GM19099 (cell line): ENCODE data around the gene CAB39.

Source experiments
- POLR2A ChIP-seq: IDR thresholded peaks from 3 replicates; pipeline ENCODE4 v1.6.1; 2011; ENCODE audit warnings: low read depth; ENCODE audit not compliant: insufficient read length; ENCODE audit errors: extremely low read depth

CAB39 gene

DNA sequence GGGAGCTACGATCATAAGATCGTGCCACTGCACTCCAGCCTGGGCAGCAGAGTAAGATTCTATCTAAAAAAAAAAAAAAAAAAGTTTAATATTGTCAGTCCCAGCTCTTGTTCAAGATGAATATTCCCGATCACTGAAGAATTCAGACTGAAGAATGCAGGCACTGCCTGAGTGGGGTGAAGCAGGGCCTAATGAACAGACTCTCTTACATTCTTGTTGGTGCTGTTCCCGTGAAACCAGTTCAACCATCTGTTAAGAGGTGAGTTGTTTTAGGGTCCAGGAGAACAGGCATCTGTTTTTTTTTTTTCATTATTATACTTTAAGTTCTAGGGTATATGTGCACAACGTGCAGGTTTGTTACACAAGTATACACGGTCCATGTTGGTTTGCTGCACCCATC is 17.1 kb upstream of the CAB39 start:
- no peak for TF ChIP-seq POLR2A

DNA sequence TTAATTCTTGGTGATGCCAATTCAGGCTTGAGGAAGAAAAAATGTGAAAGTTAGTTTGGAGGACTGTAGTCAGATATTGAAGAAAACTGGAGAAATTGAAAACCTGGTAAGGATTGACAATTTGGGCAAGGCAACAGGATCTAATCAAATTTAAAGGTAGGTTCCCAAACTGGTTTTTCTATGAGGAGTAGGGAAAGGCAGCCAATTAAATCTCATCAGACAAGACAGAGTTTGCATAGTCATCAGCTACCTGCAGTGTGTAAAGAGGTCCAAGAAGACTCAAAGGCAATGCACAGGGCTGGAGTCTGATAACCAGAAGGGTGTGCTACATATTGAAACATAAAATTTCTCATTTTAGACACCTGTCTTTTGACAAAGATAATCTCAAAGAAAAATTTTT is 16.0 kb upstream of the CAB39 start:
- no peak for TF ChIP-seq POLR2A

DNA sequence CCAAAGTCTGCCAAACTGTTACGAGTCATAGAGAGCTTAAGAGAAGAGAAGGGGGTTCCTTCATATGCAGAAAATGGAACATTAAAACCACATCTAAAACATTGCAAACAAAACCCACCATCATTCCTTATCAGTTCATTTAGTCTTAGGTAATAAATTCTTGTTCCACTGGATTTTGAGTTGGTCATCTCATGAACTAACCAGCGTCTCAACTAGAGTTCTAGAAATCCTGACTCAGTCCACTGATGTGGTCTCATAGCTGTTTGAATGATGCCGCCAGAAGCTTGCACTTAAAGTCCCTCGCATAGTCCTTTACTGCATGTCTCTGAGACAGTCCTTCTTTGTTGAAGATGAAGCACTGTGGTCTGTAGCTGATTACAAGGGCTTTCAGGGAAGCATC is 15.0 kb upstream of the CAB39 start:
- no peak for TF ChIP-seq POLR2A

DNA sequence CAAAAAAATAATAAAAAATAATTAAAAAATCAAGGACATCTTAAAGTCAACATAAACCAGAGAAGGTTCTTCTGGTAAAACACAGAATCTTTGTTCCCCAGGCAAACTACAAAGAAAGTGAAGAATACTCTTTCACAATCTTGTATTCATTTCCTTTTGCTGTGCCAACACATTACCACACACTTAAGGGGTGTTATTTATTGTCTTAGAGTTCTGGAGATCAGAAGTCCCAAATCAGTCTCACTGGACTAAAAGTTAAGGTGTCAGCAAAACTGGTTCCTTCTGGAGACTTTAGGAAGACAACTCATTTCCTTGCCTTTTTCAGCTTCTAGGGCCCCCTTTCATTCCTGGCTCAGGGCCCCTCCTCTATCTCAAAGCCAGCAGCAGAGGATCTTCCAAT is 12.2 kb upstream of the CAB39 start:
- no peak for TF ChIP-seq POLR2A

DNA sequence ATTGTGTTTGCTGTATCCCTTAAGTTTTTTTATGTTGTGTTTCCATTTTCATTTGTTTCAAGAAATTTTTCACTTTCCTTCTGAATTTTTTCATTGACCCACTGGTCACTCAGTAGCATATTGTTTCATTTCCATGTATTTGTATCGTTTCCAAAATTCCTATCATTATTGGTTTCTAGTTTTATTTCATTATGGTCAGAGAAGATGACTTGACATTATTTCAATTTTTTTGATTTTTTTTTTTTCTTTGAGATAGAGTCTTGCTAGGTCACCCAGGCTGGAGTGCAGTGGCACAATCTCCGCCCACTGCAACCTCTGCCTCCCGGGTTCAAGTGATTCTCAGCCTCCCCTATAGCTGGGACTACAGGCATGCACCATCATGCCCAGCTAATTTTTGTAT is 11.3 kb upstream of the CAB39 start:
- no peak for TF ChIP-seq POLR2A

DNA sequence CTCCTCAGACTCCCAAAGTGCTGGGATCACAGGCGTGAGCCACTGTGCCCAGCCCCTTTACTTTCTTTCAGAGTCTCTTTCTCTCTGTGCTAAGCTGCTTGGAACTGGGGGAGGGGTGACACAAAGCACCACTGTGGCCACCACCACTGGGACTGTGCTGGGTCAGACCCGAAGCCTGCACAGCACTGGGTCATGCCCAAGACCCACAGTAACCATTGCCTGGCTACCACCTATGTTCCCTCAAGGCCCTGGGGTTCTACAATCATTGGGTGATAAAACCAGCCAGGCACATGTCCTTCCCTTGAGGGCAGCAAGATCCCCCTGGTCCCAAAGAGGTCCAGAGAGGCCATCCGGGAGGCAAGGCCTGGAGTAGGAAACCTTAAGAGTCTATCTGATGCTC is 9.1 kb upstream of the CAB39 start:
- TF ChIP-seq POLR2A, result no peak

DNA sequence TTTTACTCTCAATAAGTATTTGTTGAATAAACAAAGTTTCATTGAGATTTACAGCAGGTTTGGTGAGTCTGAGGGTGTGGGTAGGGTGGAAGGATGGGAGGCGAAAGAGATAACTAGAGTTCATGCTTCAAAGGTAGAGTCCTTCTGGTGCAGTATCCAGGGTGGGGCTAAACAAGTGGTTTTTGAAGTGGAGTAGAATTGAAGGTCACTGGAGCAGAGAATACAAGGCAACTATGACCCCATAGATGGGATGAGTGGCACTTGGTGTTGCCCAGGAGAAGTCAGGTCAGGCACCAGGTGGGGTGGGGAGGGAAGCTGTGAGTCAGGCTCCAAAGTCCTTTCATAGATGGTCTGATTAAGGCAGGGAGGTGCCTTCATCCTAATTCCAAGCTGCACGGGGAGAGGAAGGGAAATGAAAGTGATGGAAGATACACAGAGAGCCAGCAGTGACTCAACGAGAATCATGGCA is 6.6 kb upstream of the CAB39 start:
- TF ChIP-seq POLR2A, result no peak

DNA sequence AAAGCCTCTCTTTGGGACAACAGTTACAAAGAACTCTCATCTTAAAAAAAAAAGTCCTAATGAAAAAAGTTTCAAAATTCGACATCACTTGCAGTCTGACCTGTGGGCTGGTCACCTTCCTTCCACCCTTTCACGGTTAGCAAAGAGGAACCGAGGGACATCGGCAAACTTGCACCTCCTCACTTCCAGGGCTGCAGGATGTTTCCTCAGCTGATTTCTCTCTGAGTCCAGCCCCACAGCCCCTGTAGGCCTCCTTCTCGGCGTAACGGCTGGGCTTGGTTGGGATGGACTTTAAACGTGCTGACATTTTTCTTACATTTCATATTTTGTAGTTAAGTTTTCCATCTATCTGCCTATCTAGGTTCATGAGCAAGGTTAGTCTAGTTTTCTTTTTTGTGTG is 5.7 kb upstream of the CAB39 start:
- TF ChIP-seq POLR2A, result no peak

DNA sequence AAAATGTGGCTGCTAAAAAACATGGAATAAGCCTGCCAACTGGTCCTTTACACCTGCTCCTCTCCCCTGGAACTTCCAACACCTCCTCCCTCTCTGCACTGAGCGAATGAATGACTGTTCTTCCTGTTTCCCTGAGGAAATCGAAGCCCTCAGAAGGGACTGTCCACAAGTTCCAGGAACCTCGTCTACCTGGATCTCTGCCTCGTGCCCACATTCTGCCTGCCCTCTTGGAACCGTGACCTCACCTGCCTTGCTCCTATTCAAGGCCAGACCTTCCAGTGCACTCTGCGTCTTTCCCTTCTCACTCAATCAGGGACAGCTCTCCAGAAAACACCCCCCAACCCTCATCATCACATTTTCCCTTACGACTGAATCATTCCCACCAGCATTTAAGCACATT is 4.4 kb upstream of the CAB39 start:
- TF ChIP-seq POLR2A, result no peak

DNA sequence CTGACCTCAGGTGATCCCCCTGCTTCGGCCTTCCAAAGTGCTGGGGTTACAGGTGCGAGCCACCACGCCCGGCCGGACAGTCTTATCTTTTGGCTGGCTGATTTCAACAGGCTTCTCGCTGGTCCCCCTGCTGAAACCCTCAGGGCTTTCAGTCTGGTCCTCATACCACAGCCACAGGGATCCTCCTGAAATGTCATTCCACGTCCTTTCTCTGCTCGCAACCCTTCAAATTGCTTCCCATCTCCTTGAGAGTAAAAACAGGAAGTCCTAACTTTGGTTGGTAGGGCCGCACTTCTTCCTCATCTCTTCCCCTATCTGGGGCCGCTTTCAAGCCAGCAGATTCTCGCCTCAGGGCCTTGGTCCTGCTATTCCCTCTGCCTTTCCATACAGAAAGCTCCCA is 1.4 kb upstream of the CAB39 start:
- no peak for TF ChIP-seq POLR2A

DNA sequence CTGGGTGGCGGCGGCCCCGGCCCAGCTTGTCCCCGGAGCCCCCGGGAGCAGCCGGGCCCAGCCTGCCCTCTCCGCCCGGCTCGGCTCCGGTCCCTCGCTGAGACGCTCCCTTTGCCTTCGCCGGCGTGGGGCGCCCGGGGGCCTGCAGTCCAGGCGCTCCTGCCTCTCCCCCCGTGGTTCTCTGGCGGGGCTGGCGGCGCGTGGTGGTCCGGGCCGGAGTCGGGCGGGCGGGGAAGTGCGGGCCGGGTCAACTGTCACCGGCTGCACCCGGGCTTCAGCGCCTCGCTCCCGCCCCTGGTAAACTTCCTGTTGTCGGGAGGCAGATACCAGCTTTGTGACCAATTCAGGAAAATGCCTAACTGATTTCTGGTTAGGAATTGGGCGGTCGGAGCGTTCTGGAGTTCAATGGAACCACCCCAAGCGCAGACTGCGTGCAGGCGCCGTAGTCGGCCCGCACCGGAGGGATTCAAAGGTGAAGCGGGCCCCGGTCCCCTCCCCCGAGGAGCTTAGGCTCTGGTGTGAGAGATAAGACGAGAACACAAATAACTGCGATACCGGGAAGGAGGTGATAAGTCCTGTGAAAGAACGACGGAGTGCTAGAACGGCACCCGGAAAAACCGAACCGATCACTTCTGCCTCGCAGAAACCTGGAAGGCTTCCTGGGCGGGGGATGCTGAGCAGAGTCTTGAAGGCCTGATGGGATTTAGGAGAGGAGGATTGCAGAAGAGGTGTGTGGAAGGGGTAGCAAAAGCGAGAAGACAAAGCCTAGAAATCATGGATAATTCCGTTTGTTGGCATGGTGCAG is 891 bp downstream of the CAB39 start:
- TF ChIP-seq POLR2A, result no peak

DNA sequence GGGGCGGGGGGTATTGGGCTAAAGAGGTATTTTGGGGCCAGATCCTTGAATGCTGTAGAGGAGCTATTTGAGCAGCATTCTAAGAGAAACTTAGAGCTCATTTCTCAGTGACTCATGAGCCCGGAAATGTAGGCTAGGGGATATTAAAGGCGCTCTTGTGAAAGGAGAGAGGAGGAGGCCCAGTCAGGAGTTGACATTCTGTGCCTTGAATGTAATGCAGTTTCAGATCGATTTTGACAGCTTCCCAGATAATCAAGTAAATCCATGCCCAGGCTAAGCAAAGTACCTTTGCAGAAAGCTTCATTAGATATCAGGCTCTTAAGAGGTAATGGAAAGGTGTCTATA is 1.5 kb downstream of the CAB39 start:
- TF ChIP-seq POLR2A, result no peak

DNA sequence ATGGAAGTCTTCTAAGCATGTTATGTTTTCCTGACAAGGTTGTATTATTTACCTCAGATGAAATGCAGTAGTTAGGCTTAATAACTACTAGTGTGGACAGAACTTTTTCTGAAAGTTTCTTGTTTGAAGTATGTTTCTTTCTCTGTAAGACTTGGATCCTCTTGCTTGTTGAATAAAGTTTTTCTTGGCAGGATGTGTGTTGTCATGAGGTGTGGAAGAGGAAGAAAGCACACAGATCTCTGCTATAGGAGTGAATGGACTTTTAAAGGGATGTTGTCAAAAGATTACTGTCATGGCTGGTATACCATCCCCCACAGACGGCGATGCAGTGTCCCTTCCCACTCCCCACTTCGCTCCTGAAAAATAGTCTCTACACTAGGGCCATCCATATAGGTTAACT is 2.6 kb downstream of the CAB39 start:
- TF ChIP-seq POLR2A, result no peak

DNA sequence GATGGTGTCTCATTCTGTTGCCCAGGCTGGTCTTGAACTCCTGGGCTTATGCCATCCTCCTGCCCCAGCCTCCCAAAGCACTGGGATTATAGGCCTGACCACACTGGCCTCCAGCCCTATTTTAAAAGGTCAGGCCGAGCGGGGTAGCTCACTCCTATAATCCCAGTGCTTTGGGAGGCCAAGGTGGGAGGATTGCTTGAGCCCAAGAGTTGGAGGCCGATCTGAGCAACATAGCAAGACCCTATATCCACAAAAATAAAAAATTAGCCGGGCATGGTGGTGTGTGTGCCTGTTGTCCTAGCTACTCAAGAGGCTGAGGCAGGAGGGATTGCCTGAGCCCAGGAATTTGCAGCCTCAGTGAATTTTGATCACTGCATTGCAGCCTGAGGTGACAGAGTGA is 3.9 kb downstream of the CAB39 start:
- no peak for TF ChIP-seq POLR2A

DNA sequence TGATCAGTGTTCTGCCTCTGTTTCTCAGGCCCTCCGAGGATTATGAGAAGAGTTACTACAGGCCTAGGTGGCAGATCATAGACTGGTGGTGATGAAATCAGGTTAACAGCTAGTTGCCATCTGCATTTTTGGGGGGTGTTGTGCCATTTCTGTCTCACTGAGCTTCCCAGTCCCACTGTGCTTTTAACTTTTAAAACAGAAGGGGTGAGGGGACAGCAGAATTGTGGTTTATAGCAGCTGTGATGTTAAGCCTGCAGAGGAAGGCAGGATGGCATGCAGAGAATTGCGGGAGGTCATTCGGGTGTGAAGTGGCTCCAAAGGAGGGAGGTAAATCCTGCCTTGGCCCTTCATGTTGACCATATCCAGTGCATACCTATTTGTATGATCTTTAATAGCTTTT is 5.0 kb downstream of the CAB39 start:
- no peak for TF ChIP-seq POLR2A

DNA sequence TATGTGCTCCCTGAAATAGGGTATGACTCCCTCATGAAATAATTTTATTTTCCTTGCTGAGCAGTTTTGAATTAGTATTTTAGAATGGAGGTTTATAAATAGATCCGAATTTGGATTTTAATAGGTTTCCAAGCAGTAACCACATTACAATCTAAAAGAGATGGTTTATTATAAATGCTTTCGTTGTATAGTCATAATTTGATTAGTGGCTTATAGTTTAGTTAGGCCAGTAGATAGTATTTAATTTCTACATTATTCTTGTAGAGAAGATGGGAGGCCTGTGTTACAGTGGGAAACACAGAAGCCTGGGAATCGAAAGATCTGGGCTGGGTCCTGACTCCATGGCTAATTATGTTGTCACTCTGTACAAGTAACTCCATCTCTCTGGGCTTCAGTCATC is 6.7 kb downstream of the CAB39 start:
- no peak for TF ChIP-seq POLR2A

DNA sequence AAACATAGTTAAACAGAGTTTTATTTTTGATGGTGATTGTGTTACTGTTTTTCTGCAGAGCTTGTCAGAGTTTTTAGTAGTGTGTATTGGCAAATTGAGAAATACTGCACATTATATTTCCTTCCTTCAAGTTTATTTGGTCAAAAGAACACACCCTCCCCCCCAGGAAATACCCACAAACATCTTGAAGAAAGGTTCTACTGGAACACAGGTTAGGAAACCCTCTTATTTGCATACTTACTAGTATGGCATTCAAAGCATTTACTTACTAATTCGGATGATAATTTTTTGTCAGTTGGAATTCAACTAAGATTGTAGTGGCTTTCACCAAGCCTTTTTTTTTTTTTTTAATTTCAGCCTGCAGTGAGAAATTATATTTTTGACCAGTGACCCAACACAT is 9.1 kb downstream of the CAB39 start:
- TF ChIP-seq POLR2A, result no peak
